Endothelial cell of umbilical vein (primary cell): ENCODE measurements around the gene OTUD3. TPM values are rescaled to one million over a fixed set of nuclear protein-coding genes. Genes with fewer than 3 reads are reported as not detected.

Source experiments
- BruUV-seq: library from RNA; stranded (reverse); fragments of 400-500 nt; replicated peaks from 2 replicates; lab custom pipeline; 2021; lab: Mats Ljungman, UMichigan
- CTCF ChIA-PET: fragments of 300-600, 350-600 bp; sonication (Branson Sonifier 250); formaldehyde crosslinking; loops from one replicate; lab custom pipeline; 2021; ENCODE audit warnings: antibody characterized with exemption, inconsistent platforms; lab: Charles Lee
- POLR2A ChIA-PET: fragments of 300-600, 350-600 bp; sonication (Branson Sonifier 250); formaldehyde crosslinking; loops from one replicate; lab custom pipeline; 2021; ENCODE audit warnings: antibody characterized with exemption, inconsistent platforms; lab: Charles Lee
- DNase-seq: peaks from one replicate; pipeline ENCODE4 v3.0.0-alpha.2; 2011; ENCODE audit warnings: low read depth, low spot score
- FAIRE-seq: peaks from 2 replicates; lab custom pipeline; 2011; peaks lifted over from hg19 to GRCh38; lab: Jason Lieb, UNC
- H2AFZ ChIP-seq: 2 replicates; pipeline ENCODE4 v1.6.0; 2012; ENCODE audit warnings: low read depth, low read length, control low read depth, inconsistent platforms
- H3K27ac ChIP-seq: 2 replicates; pipeline ENCODE4 v1.5.1; 2011; ENCODE audit warnings: low read depth, mild to moderate bottlenecking, control low read depth, low read length, moderate library complexity; ENCODE audit not compliant: insufficient read depth
- H3K27me3 ChIP-seq, 2 experiments: 2 replicates each; pipeline versions ENCODE4 v1.6.0 to v1.6.1; 2011; ENCODE audit warnings: low read length in 2 of 2, mixed read lengths in 1 of 2; ENCODE audit not compliant: control insufficient read depth in 2 of 2, insufficient read depth in 2 of 2
- H3K36me3 ChIP-seq, 2 experiments: 2 replicates in 1 of 2; 3 replicates in 1 of 2; pipeline ENCODE4 v1.5.1; 2011; ENCODE audit warnings: low read length in 2 of 2, mild to moderate bottlenecking in 1 of 2, moderate library complexity in 1 of 2; ENCODE audit not compliant: control insufficient read depth in 2 of 2, insufficient read depth in 2 of 2; ENCODE audit errors: extremely low read depth in 1 of 2
- H3K4me1 ChIP-seq: 3 replicates; pipeline ENCODE4 v1.5.1; 2011; ENCODE audit warnings: mild to moderate bottlenecking, low read length; ENCODE audit not compliant: control insufficient read depth, insufficient read depth; ENCODE audit errors: extremely low read depth
- H3K4me2 ChIP-seq: 2 replicates; pipeline ENCODE4 v1.6.1; 2011; ENCODE audit warnings: low read length, control low read depth, mixed read lengths; ENCODE audit not compliant: insufficient read depth
- H3K4me3 ChIP-seq, 3 experiments: fragments of 200-600 bp in 1 of 3; sonication (generic), shearing (Covaris generic) in 1 of 3; replicated peaks in 1 of 3; 2 replicates each; pipeline ENCODE4 v1.5.1; 2011 to 2016; ENCODE audit warnings: control low read depth in 3 of 3, low read length in 3 of 3, mild to moderate bottlenecking in 2 of 3, inconsistent platforms in 1 of 3, low read depth in 1 of 3, moderate library complexity in 1 of 3; ENCODE audit not compliant: insufficient read depth in 1 of 3
- H3K79me2 ChIP-seq: 2 replicates; pipeline ENCODE4 v1.6.0; 2012; ENCODE audit warnings: low read length, inconsistent platforms; ENCODE audit not compliant: control insufficient read depth, insufficient read depth
- H3K9ac ChIP-seq: replicated peaks from 2 replicates; pipeline ENCODE3; 2011; ENCODE audit warnings: low read length, control low read depth; ENCODE audit not compliant: insufficient read depth; ENCODE audit errors: extremely low read depth
- H3K9me1 ChIP-seq: replicated peaks from 3 replicates; pipeline ENCODE4 v1.6.0; 2011; ENCODE audit warnings: mild to moderate bottlenecking, low read length; ENCODE audit not compliant: control insufficient read depth, insufficient read depth; ENCODE audit errors: extremely low read depth
- H3K9me3 ChIP-seq: replicated peaks from 2 replicates; pipeline ENCODE4 v1.5.1; 2012; ENCODE audit warnings: low read length, inconsistent platforms; ENCODE audit not compliant: control insufficient read depth, insufficient read depth
- H4K20me1 ChIP-seq: replicated peaks from 2 replicates; pipeline ENCODE3; 2011; ENCODE audit warnings: mild to moderate bottlenecking, low read length; ENCODE audit not compliant: control insufficient read depth, insufficient read depth; ENCODE audit errors: extremely low read depth
- EZH2 ChIP-seq: IDR thresholded peaks from 2 replicates; pipeline ENCODE4 v1.6.1; 2012; ENCODE audit warnings: borderline replicate concordance, low read depth, mild to moderate bottlenecking, moderate library complexity, low read length, inconsistent platforms; ENCODE audit not compliant: severe bottlenecking
- FOS ChIP-seq: IDR thresholded peaks from 2 replicates; pipeline ENCODE4 v1.6.1; 2011; ENCODE audit warnings: mild to moderate bottlenecking, low read length, moderate library complexity, borderline replicate concordance; ENCODE audit not compliant: insufficient read depth
- GATA2 ChIP-seq: IDR thresholded peaks from 2 replicates; pipeline ENCODE4 v1.7.0; 2011; ENCODE audit warnings: low read depth, mild to moderate bottlenecking, moderate library complexity, mixed read lengths, low read length; ENCODE audit not compliant: insufficient read length, insufficient read depth
- JUN ChIP-seq: IDR thresholded peaks from 2 replicates; pipeline ENCODE4 v1.6.1; 2011; ENCODE audit warnings: borderline replicate concordance, low read depth; ENCODE audit not compliant: insufficient read length, insufficient read depth
- MYC ChIP-seq: IDR thresholded peaks from one replicate; pipeline ENCODE4 v1.6.1; 2011; ENCODE audit warnings: mild to moderate bottlenecking, low read depth, low read length
- POLR2A ChIP-seq: IDR thresholded peaks from 2 replicates; pipeline ENCODE4 v1.6.1; 2012; ENCODE audit warnings: low read depth, mild to moderate bottlenecking, control low read depth, low read length
- POLR2AphosphoS5 ChIP-seq: IDR thresholded peaks from 2 replicates; pipeline ENCODE4 v1.6.1; 2012; ENCODE audit warnings: low read depth, mild to moderate bottlenecking, control low read depth, low read length, moderate library complexity; ENCODE audit not compliant: insufficient read depth
- dilution Hi-C: fragments of 300-500 bp; cut with MboI; formaldehyde crosslinking; loops from one replicate; pipeline ENCODE4 v1.15.0; 2019; ENCODE audit warnings: low sequenced_read_pairs; ENCODE audit not compliant: extremely low pct_ligation_motif_present
- intact Hi-C: fragments of 100-400 bp; cut with micrococcal nuclease; formaldehyde crosslinking; loops from one replicate; pipeline ENCODE4 v1.10.0; 2022
- polyA plus RNA-seq, 4 experiments: library from polyadenylated mRNA; depleted of rRNA in 3 of 4; stranded (reverse) in 3 of 4; unstranded in 1 of 4; fragments of >200 nt; gene quantifications; 2 replicates each; pipeline versions ENCODE4 v1.2.1 to v1.2.3, GENCODE V29; 2011 to 2012; ENCODE audit warnings: missing spikeins in 1 of 4
- total RNA-seq: library from RNA; stranded (reverse); gene quantifications from 2 replicates; pipeline ENCODE4 v1.2.3, GENCODE V29; 2021
- TF ChIP-seq, protein P1 (sequence below), 2 donors: IDR thresholded peaks; 1 replicate in 1 of 2; 2 replicates in 1 of 2; pipeline ENCODE4 v1.5.1; 2011; ENCODE audit warnings: low read length in 2 of 2, mild to moderate bottlenecking in 2 of 2, moderate library complexity in 2 of 2, control low read depth in 1 of 2, inconsistent platforms in 1 of 2, low read depth in 1 of 2; ENCODE audit not compliant: insufficient read depth in 1 of 2; ENCODE audit errors: extremely low read depth in 1 of 2
- TF ChIP-seq, protein P2 (sequence below): IDR thresholded peaks from 2 replicates; pipeline ENCODE4 v1.6.1; 2011; ENCODE audit not compliant: insufficient read depth, insufficient read length

The OTUD3 gene
- total and polyA plus RNA-seq, 2 donors (not counting 3 experiments of a cell fraction or from before 2014, with no cell fraction given), result 3.1 to 10.6 TPM

DNA sequence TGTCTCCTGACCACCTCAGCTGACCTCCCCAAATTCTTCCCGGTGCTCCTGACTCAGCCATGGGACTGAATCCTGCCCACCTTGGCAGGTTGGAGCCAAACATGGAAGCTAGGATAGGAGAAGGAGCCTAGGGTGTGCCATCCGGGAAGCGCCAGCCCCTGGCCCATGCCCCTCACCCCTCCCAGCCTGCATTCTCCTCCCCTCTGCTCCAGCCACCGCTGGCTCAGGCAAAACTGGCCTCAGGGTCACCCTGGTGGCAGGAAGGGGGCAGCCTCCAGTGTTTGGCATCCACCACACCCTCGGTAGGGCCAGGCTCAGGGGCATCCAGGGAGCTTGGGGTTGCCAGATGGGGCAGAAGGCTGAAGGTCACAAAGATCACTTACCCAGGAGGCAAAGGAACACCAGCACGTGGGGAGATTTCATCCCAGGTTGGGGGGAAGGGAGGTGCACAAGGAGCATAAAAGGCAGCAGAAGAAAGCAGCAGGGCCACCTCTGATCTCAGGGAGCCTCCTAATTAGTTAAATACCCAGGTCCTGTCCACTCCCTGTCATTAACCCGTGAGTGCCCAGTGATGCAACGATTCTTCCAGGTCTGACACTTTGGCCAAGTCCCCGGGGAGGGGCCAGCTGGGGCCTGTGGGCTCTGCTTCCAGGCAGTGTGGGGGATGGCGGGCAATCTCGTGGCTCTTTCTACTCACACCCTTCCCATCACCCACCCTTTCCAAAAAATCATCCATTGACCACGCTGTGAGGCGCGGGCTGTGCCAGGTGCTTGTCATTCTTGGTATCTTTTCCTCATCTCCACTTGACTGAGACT is 41.1 kb downstream of the OTUD3 start, which contains the start of gene PLA2G2E:
TSS of gene PLA2G2E (minus strand) at position 481 of the 816 bp plus-strand sequence. CDS start at position 423, 58 bp downstream.
- no peak within 1 kb of the TSS for H2AFZ ChIP-seq
- POLR2A ChIA-PET, result no interaction called here
- intact Hi-C loops, result no loop called here

DNA sequence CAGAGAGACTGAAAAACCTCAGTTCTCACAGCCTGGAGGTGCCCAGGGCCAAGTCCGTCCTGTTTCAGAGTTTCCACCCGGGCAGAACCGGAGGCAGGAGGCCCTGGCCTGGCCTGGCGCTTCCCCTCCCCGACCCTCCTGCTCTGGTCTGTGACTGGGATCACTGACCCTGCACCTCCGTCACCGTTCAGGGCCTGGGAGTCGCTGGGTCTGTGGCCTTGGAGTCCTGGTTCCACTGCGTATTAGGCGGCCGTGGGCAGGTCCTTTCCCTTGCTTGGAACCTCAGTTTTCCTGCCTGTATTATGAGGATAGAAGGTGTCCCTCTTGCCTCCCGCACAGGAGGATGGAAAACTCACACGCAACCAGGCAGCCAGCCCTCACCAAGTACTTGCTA is 41.8 kb downstream of the OTUD3 start:
- BruUV-seq, result no TSS peak
- DNase-seq (no peak), FAIRE-seq (no peak)
- H3K4me3 ChIP-seq, result no peak overlapping the region
- no peaks in the 10 kb centered on the region for H3K4me1 ChIP-seq
- no peak overlapping the region for H3K27ac ChIP-seq
- H3K79me2 ChIP-seq, result no peaks in the 10 kb centered on the region
- H3K4me2 ChIP-seq, result no peak overlapping the region
- no peak overlapping the region for H3K9ac ChIP-seq
- TF ChIP-seq EZH2 (no peak), POLR2AphosphoS5 (no peak), MYC (no peak), POLR2A (no peak), GATA2 (no peak), JUN (no peak), FOS (no peak)
- TF ChIP-seq, protein P1, sequence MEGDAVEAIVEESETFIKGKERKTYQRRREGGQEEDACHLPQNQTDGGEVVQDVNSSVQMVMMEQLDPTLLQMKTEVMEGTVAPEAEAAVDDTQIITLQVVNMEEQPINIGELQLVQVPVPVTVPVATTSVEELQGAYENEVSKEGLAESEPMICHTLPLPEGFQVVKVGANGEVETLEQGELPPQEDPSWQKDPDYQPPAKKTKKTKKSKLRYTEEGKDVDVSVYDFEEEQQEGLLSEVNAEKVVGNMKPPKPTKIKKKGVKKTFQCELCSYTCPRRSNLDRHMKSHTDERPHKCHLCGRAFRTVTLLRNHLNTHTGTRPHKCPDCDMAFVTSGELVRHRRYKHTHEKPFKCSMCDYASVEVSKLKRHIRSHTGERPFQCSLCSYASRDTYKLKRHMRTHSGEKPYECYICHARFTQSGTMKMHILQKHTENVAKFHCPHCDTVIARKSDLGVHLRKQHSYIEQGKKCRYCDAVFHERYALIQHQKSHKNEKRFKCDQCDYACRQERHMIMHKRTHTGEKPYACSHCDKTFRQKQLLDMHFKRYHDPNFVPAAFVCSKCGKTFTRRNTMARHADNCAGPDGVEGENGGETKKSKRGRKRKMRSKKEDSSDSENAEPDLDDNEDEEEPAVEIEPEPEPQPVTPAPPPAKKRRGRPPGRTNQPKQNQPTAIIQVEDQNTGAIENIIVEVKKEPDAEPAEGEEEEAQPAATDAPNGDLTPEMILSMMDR (IDR thresholded peaks at IDR 0.05; ENCODE audit: extremely low read depth in 1 of 2, insufficient read depth in 1 of 2, low read depth in 1 of 2, low read length in 2 of 2), result no peak
- TF ChIP-seq, protein P2, sequence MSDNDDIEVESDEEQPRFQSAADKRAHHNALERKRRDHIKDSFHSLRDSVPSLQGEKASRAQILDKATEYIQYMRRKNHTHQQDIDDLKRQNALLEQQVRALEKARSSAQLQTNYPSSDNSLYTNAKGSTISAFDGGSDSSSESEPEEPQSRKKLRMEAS, result no peak
- ChIA-PET POLR2A (no interaction called here), CTCF (no interaction called here)
- no peaks in the 10 kb centered on the region for H3K27me3 ChIP-seq
- H3K9me3 ChIP-seq, result no peaks in the 10 kb centered on the region
- H3K9me1 ChIP-seq, result no peaks in the 10 kb centered on the region
- H3K36me3 ChIP-seq, result no peaks in the 10 kb centered on the region
- dilution Hi-C loops (no loop called here), intact Hi-C loops (no loop called here)
- no peak overlapping the region for H2AFZ ChIP-seq
- no peaks in the 10 kb centered on the region for H4K20me1 ChIP-seq

More for the DNA sequence above, 41.1 kb downstream of the OTUD3 start, which contains the start of gene PLA2G2E:
- Histone ChIP-seq H3K36me3 (no peaks in the 10 kb centered on the region), H3K9me3 (no peaks in the 10 kb centered on the region), H3K4me3 (no peak within 1 kb of the TSS), H3K4me1 (no peaks in the 10 kb centered on the region), H3K9ac (no peak within 1 kb of the TSS), H3K79me2 (no peaks in the 10 kb centered on the region), H3K27ac (no peak within 1 kb of the TSS), H3K9me1 (no peaks in the 10 kb centered on the region), H3K4me2 (no peak within 1 kb of the TSS), H3K27me3 (no peaks in the 10 kb centered on the region), H4K20me1 (no peaks in the 10 kb centered on the region)
- TF ChIP-seq FOS, result no peak
- no peak for TF ChIP-seq GATA2
- TF ChIP-seq, protein P1 (IDR thresholded peaks at IDR 0.05; ENCODE audit: extremely low read depth in 1 of 2, insufficient read depth in 1 of 2, low read depth in 1 of 2, low read length in 2 of 2), result no peak
- FAIRE-seq (no peak), DNase-seq (no peak)
- BruUV-seq, result no TSS peak
- dilution Hi-C loops, result no loop called here
- CTCF ChIA-PET, result no interaction called here
